ENCODE results near the gene CPM. TPM values are rescaled to one million over a fixed set of nuclear protein-coding genes. Genes with fewer than 3 reads are reported as not detected.

The CPM gene
- polyA plus RNA-seq, 3 donors = 8.4 to 32.4 (median 26.2) TPM

GRCh38 chr12:68806488-68807237 is 126.3 kb downstream of the CPM start:
- Mint-ChIP-seq H3K27me3 (ENCODE audit: low read depth in 3 of 3) (peaks cover 0 to 4% (median 0%) of the 10 kb centered on the region in 3 donors), H3K9me3 (peaks cover 0 to 6% (median 0%) of the 10 kb centered on the region in 7 donors), H3K4me3 (no peak overlapping the region), H3K36me3 (peaks cover 10 to 23% of the 10 kb centered on the region in 2 donors), H3K27ac (peak overlapping the region; percentile 54 to 98 (median 98)), H3K4me1 (peaks cover 22% of the 10 kb centered on the region)
- Histone ChIP-seq H3K4me3 (replicated peaks in 1 of 3; ENCODE audit: low read depth in 2 of 3, low read length in 3 of 3) (peak overlapping the region; percentile 82 to 97 (median 87)), H3K9ac (ENCODE audit: insufficient read depth, low read length, poor library complexity, severe bottlenecking) (peak overlapping the region; percentile 98), H3K9me3 (replicated peaks in 1 of 2; ENCODE audit: control insufficient read depth in 1 of 2, insufficient read depth in 1 of 2, low read length in 2 of 2) (no peaks in the 10 kb centered on the region), H2AFZ (ENCODE audit: insufficient read depth, low read depth, low read length, poor library complexity, severe bottlenecking) (peak overlapping the region; percentile 99), H3K4me1 (ENCODE audit: control insufficient read depth in 1 of 2, insufficient read depth in 2 of 2, low read length in 2 of 2) (peaks cover 14 to 22% of the 10 kb centered on the region in 2 donors), H3K4me2 (replicated peaks; ENCODE audit: extremely low read depth, low read length, poor library complexity, severe bottlenecking) (peak overlapping the region; percentile 69), H3K27ac (ENCODE audit: low read depth in 1 of 2, low read length in 2 of 2) (peak overlapping the region; percentile 98), H3K79me2 (ENCODE audit: insufficient read depth, low read length) (peaks cover 38% of the 10 kb centered on the region), H4K20me1 (ENCODE audit: insufficient read depth, low read length) (peaks cover 20% of the 10 kb centered on the region), H3K36me3 (replicated peaks in 1 of 2; ENCODE audit: control insufficient read depth in 1 of 2, insufficient read depth in 2 of 2, low read length in 2 of 2) (peaks cover 11 to 13% of the 10 kb centered on the region in 2 donors), H3K27me3 (ENCODE audit: control insufficient read depth in 2 of 2, insufficient read depth in 2 of 2, low read length in 2 of 2) (no peaks in the 10 kb centered on the region)
- DNase-seq = peak in 2 of 3 donors; percentile 18 to 30
- intact Hi-C loops (cut with micrococcal nuclease) = no loop called here
- TF ChIP-seq CTCF (IDR thresholded peaks at IDR 0.05) = no peak
- whole genome bisulfite sequencing (ENCODE audit: insufficient coverage) = 97% methylated on average over 5 of the region's 18 CpGs

- TF ChIP-seq CTCF (IDR thresholded peaks at IDR 0.05) = no peak
- H3K27me3 ChIP-seq (ENCODE audit: control insufficient read depth in 2 of 2, insufficient read depth in 2 of 2, low read length in 2 of 2) = no peaks in the 10 kb centered on the region
- no peak overlapping the region for H2AFZ ChIP-seq (ENCODE audit: insufficient read depth, low read depth, low read length, poor library complexity, severe bottlenecking)
- Mint-ChIP-seq H3K4me3 (no peak overlapping the region), H3K9me3 (peaks cover 0 to 6% (median 0%) of the 10 kb centered on the region in 7 donors), H3K27me3 (ENCODE audit: low read depth in 3 of 3) (peaks cover 0 to 4% (median 0%) of the 10 kb centered on the region in 3 donors), H3K4me1 (peaks cover 16% of the 10 kb centered on the region), H3K27ac (no peak overlapping the region), H3K36me3 (peaks cover 5 to 13% of the 10 kb centered on the region in 2 donors)
- H3K9ac ChIP-seq (ENCODE audit: insufficient read depth, low read length, poor library complexity, severe bottlenecking) = no peak overlapping the region
- H3K4me1 ChIP-seq (ENCODE audit: control insufficient read depth in 1 of 2, insufficient read depth in 2 of 2, low read length in 2 of 2) = peaks cover 14 to 22% of the 10 kb centered on the region in 2 donors
- H4K20me1 ChIP-seq (ENCODE audit: insufficient read depth, low read length) = peaks cover 11% of the 10 kb centered on the region
- peaks cover 27% of the 10 kb centered on the region for H3K79me2 ChIP-seq (ENCODE audit: insufficient read depth, low read length)
- no peaks in the 10 kb centered on the region for H3K9me3 ChIP-seq (replicated peaks in 1 of 2; ENCODE audit: control insufficient read depth in 1 of 2, insufficient read depth in 1 of 2, low read length in 2 of 2)
- intact Hi-C loops (cut with micrococcal nuclease) = no loop called here
- H3K36me3 ChIP-seq (replicated peaks in 1 of 2; ENCODE audit: control insufficient read depth in 1 of 2, insufficient read depth in 2 of 2, low read length in 2 of 2) = peaks cover 6 to 7% of the 10 kb centered on the region in 2 donors
- H3K27ac ChIP-seq (ENCODE audit: low read depth in 1 of 2, low read length in 2 of 2) = no peak overlapping the region
- H3K4me3 ChIP-seq (replicated peaks in 1 of 3; ENCODE audit: low read depth in 2 of 3, low read length in 3 of 3) = no peak overlapping the region
- H3K4me2 ChIP-seq (replicated peaks; ENCODE audit: extremely low read depth, low read length, poor library complexity, severe bottlenecking) = no peak overlapping the region
- no peak for DNase-seq
- WGBS (ENCODE audit: insufficient coverage) = 100% methylated on average over 4 of the region's 7 CpGs
Measured at GRCh38 chr12:68805592-68806120, 127.3 kb downstream of the CPM start.
